Smooth muscle cell (in vitro differentiated cells): Measurements from ENCODE around the gene ARMS2. TPM values are rescaled to one million over a fixed set of nuclear protein-coding genes. Genes with fewer than 3 reads are reported as not detected.
A peak's percentile ranks its signal among the peaks of the same experiment; 100 is the strongest.

Experiments
- DNase-seq: peaks from one replicate; lab custom pipeline; 2025; ENCODE audit not compliant: unreplicated experiment; lab: John Stamatoyannopoulos, UW
- H2AFZ ChIP-seq: fragments of 200-600 bp; sonication (generic); 2 replicates; pipeline ENCODE4 v1.6.0; 2016; ENCODE audit warnings: antibody characterized with exemption, low read depth, mild to moderate bottlenecking
- H3F3A ChIP-seq: fragments of 200-600 bp; sonication (generic); 2 replicates; pipeline ENCODE4 v1.6.0; 2017; ENCODE audit warnings: antibody characterized with exemption, low read depth
- H3K27ac ChIP-seq: fragments of 200-600 bp; sonication (generic); 2 replicates; pipeline ENCODE4 v1.5.1; 2016; ENCODE audit warnings: low read depth, mild to moderate bottlenecking
- H3K27me3 ChIP-seq: fragments of 200-600 bp; sonication (generic); 2 replicates; pipeline ENCODE4 v1.6.1; 2016; ENCODE audit warnings: low read depth, mild to moderate bottlenecking
- H3K36me3 ChIP-seq: fragments of 200-600 bp; sonication (generic); 2 replicates; pipeline ENCODE4 v1.5.1; 2016; ENCODE audit warnings: low read depth
- H3K4me1 ChIP-seq: fragments of 200-600 bp; sonication (generic); 2 replicates; pipeline ENCODE4 v1.5.1; 2016; ENCODE audit warnings: low read depth
- H3K4me2 ChIP-seq: fragments of 200-600 bp; sonication (generic); 2 replicates; pipeline ENCODE4 v1.6.0; 2016; ENCODE audit warnings: mild to moderate bottlenecking
- H3K4me3 ChIP-seq: fragments of 200-600 bp; sonication (generic); 2 replicates; pipeline ENCODE4 v1.5.1; 2016; ENCODE audit warnings: mild to moderate bottlenecking
- H3K79me2 ChIP-seq: fragments of 200-600 bp; sonication (generic); 2 replicates; pipeline ENCODE4 v1.6.0; 2016; ENCODE audit warnings: low read depth, mild to moderate bottlenecking
- H3K9ac ChIP-seq: fragments of 200-600 bp; sonication (generic); 2 replicates; pipeline ENCODE4 v1.6.0; 2016; ENCODE audit warnings: low read depth
- H3K9me3 ChIP-seq: fragments of 200-600 bp; sonication (generic); replicated peaks from 2 replicates; pipeline ENCODE4 v1.5.1; 2016; ENCODE audit warnings: low read depth
- H4K20me1 ChIP-seq: fragments of 200-600 bp; sonication (generic); 2 replicates; pipeline ENCODE4 v1.6.0; 2016; ENCODE audit warnings: low read depth
- CTCF ChIP-seq: fragments of 200-600 bp; sonication (generic); IDR thresholded peaks from 2 replicates; pipeline ENCODE4 v1.5.1; 2017; ENCODE audit warnings: borderline replicate concordance, mild to moderate bottlenecking, antibody characterized with exemption; ENCODE audit not compliant: insufficient read depth, poor library complexity, severe bottlenecking
- WGBS: methylation state at CpG from one replicate; pipeline ENCODE4 v1.1.7; 2016; ENCODE audit warnings: low lambda C conversion rate; 5-methylcytosine and 5-hydroxymethylcytosine counted together
- polyA plus RNA-seq: library from polyadenylated mRNA; unstranded; fragments of >200 nt; fragmentation: Nextera tagmentation; extraction: Ambion mirVana; gene quantifications from 2 replicates; pipeline ENCODE4 v1.2.1, GENCODE V29; 2016
- total RNA-seq: library from RNA; depleted of rRNA; stranded (reverse); fragments of >200 nt; gene quantifications from 2 replicates; pipeline ENCODE4 v1.2.3, GENCODE V29; 2014

The ARMS2 gene
- total and polyA plus RNA-seq, 2 experiments from 2014 or later: not detected

DNA sequence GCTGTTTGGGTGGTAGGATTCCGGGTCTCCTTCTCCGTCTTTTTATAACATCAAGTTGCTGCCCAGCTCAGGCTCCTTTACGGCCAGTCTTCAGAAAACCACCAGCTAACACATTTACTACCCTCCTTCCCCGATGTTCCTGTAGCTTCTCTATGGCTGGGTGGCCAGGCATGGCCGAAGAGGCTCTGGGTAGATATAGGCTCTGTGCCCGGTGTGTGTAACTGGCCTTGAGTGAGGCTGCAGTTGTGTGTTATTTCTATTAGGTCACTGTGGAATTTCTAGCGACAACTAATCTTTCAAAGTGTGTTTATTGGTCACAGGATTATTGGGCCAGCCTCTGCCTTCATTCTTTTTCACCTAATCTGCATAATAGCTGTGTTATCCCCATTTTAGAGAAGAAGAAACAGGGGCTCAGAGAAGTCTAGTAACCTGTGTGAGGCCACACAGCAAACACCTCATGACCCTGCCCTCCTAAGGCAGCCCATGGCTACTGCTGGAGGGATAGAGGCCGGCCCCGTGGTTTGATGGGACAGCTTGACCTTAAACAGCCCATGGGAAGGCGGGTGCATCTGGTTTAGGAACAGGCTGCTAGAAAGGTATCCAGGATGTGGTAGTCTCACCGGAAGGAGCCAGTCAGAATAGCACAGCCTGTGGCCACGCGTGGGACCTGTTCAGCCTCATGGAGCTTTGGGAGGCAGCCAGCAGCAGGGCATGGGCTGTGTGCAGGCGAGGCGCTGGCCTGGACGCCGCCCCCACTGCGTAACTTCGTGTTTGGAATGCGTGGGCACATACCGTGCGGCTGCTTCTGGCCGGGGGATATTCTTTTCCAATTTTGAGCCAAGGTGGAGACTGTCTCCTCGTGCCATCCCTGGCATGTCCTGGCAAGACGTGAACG lies 36.6 kb downstream of the ARMS2 start:
- no peaks in the 10 kb centered on the region for H3K27me3 ChIP-seq
- H3K9me3 ChIP-seq: no peaks in the 10 kb centered on the region
- peak overlapping the region; percentile 81 for H3K27ac ChIP-seq
- no peak overlapping the region for H2AFZ ChIP-seq
- H3K79me2 ChIP-seq: no peaks in the 10 kb centered on the region
- H4K20me1 ChIP-seq: no peaks in the 10 kb centered on the region
- H3K9ac ChIP-seq: peak overlapping the region; percentile 21
- no peak for DNase-seq
- TF ChIP-seq CTCF: no peak
- H3F3A ChIP-seq: peaks cover 8% of the 10 kb centered on the region
- H3K4me2 ChIP-seq: peak overlapping the region; percentile 58
- peaks cover 7% of the 10 kb centered on the region for H3K4me1 ChIP-seq
- no peak overlapping the region for H3K4me3 ChIP-seq
- no peaks in the 10 kb centered on the region for H3K36me3 ChIP-seq
- WGBS: 56% methylated on average over 26 of the region's 26 CpGs

DNA sequence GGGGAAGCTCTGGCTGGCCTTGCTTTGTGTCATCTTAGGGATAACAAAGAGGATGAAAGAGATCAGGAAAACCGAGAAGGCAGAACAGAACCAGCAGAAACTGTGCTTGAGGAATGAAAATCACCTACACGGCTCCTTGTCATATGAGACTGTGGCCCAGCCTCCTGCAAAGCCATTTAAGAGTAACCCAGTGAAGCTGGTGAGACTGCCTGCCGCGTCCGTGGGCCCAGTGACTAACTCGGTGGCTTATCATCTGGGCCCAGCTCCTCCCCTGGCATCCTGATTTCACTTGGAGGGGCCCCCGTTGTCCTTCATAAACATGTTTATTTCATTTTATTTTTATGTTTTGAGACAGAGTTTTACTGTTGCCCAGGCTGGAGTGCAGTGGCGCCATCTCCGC lies 37.6 kb downstream of the ARMS2 start:
- Histone ChIP-seq H2AFZ (no peak overlapping the region), H3K79me2 (no peaks in the 10 kb centered on the region), H3K9ac (no peak overlapping the region), H3K4me2 (peak overlapping the region; percentile 58), H3K27ac (peak overlapping the region; percentile 81), H4K20me1 (no peaks in the 10 kb centered on the region), H3K4me3 (no peak overlapping the region), H3K36me3 (no peaks in the 10 kb centered on the region), H3K27me3 (no peaks in the 10 kb centered on the region), H3F3A (peaks cover 3% of the 10 kb centered on the region), H3K4me1 (peaks cover 6% of the 10 kb centered on the region), H3K9me3 (no peaks in the 10 kb centered on the region)
- no peak for TF ChIP-seq CTCF
- 60% methylated on average over 9 of the region's 9 CpGs for WGBS
- DNase-seq: no peak

GRCh38 chr10:122492999-122493481 lies 38.6 kb downstream of the ARMS2 start:
- WGBS: 87% methylated on average over 9 of the region's 9 CpGs
- H3K9me3 ChIP-seq: no peaks in the 10 kb centered on the region
- H3K27ac ChIP-seq: no peak overlapping the region
- no peak for DNase-seq
- H3K4me1 ChIP-seq: peaks cover 6% of the 10 kb centered on the region
- H2AFZ ChIP-seq: no peak overlapping the region
- H3K9ac ChIP-seq: no peak overlapping the region
- H3F3A ChIP-seq: peaks cover 3% of the 10 kb centered on the region
- TF ChIP-seq CTCF: no peak
- H3K79me2 ChIP-seq: no peaks in the 10 kb centered on the region
- no peaks in the 10 kb centered on the region for H3K36me3 ChIP-seq
- no peak overlapping the region for H3K4me3 ChIP-seq
- H4K20me1 ChIP-seq: no peaks in the 10 kb centered on the region
- H3K27me3 ChIP-seq: no peaks in the 10 kb centered on the region
- H3K4me2 ChIP-seq: no peak overlapping the region
